ENCODE results near the gene METTL3.

DNA sequence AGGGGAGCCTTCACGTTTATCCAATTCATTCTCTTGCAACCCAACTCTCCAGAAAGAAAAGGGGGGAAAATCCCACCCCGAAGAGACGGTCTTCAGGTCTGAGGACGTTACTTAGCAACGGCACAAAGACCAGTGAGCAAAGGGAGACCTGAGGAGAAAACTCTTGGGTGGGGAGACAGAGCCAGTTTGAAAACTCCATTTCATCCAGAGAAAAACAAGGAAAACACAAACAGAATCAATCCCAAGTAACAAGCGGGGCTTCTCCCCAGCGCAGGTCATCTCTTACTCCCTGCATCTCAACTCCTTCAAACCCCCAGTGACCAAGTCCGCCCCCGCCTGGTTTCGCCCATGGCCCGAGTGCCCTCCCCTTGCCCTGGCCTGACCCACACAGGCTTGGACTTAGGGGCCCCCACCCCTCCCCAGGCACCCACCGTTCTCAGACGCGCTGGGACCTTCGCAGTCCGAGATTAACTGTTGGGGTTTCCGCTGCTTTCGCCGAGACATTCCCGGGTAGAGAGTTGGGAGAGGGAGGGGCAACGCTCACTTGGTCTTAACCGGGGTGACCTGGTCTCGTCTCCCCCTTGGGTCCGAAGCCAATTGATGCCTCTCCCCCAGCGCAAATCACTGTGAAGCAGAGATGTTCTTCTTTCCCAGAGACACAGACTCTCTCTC, 25.4 kb upstream of the METTL3 start:
- TF ChIP-seq, protein P1, sequence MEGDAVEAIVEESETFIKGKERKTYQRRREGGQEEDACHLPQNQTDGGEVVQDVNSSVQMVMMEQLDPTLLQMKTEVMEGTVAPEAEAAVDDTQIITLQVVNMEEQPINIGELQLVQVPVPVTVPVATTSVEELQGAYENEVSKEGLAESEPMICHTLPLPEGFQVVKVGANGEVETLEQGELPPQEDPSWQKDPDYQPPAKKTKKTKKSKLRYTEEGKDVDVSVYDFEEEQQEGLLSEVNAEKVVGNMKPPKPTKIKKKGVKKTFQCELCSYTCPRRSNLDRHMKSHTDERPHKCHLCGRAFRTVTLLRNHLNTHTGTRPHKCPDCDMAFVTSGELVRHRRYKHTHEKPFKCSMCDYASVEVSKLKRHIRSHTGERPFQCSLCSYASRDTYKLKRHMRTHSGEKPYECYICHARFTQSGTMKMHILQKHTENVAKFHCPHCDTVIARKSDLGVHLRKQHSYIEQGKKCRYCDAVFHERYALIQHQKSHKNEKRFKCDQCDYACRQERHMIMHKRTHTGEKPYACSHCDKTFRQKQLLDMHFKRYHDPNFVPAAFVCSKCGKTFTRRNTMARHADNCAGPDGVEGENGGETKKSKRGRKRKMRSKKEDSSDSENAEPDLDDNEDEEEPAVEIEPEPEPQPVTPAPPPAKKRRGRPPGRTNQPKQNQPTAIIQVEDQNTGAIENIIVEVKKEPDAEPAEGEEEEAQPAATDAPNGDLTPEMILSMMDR (conservative IDR thresholded peaks at IDR 0.05; ENCODE audit: low read length) = no peak
- no peak for TF ChIP-seq EZH2phosphoT487 (IDR thresholded peaks at IDR 0.05; ENCODE audit: borderline replicate concordance)

Measured in Loucy (cell line).